Inflammatory macrophage treated with lipopolysaccharide for 4 hours (primary cell): Measurements from ENCODE around the gene WWP2.
"Not testable (repeated sequence)": the region's sequence is repeated elsewhere in the genome, so short reads cannot be mapped to it uniquely, and the experiment has no call there.

Experiments used
- DNase-seq: peaks from one replicate; pipeline ENCODE4 v3.0.0-alpha.2; 2020

Gene WWP2

GRCh38 chr16:69931631-69932030 is 169.5 kb downstream of the WWP2 start:
- DNase-seq: no peak

- DNase-seq: no peak
These were observed 170.1 kb downstream of the WWP2 start for GRCh38 chr16:69932228-69932627.

- DNase-seq: no peak
These were observed 170.7 kb downstream of the WWP2 start for GRCh38 chr16:69932691-69933392.

GRCh38 chr16:69934044-69934443 is 171.9 kb downstream of the WWP2 start:
- DNase-seq: no peak

GRCh38 chr16:69934751-69935150 is 172.6 kb downstream of the WWP2 start:
- no peak for DNase-seq

- DNase-seq: no peak
These were observed 173.2 kb downstream of the WWP2 start for GRCh38 chr16:69935278-69935711.

GRCh38 chr16:69935740-69936139 is 173.6 kb downstream of the WWP2 start:
- DNase-seq: no peak

- DNase-seq: no peak
These were observed 174.1 kb downstream of the WWP2 start for GRCh38 chr16:69936252-69936651.

- no peak for DNase-seq
These were observed 174.6 kb downstream of the WWP2 start for GRCh38 chr16:69936751-69937211.

- no peak for DNase-seq
These were observed 175.4 kb downstream of the WWP2 start for GRCh38 chr16:69937465-69937951.

GRCh38 chr16:69938981-69939820 is 177.1 kb downstream of the WWP2 start:
- no peak for DNase-seq

- DNase-seq: no peak
These were observed 177.9 kb downstream of the WWP2 start for GRCh38 chr16:69939821-69940585.

GRCh38 chr16:69940676-69941075 is 178.5 kb downstream of the WWP2 start:
- DNase-seq: no peak

- DNase-seq: no peak
These were observed 179.3 kb downstream of the WWP2 start for GRCh38 chr16:69941251-69942098.

GRCh38 chr16:69942099-69942491 is 180.0 kb downstream of the WWP2 start:
- DNase-seq: no peak

GRCh38 chr16:69942627-69943170 is 180.6 kb downstream of the WWP2 start:
- DNase-seq: no peak

- DNase-seq: not testable (repeated sequence)
These were observed 181.3 kb downstream of the WWP2 start for GRCh38 chr16:69943241-69944036.

GRCh38 chr16:69950411-69950810 is 188.3 kb downstream of the WWP2 start:
- DNase-seq: not testable (repeated sequence)

- not testable (repeated sequence) for DNase-seq
These were observed 189.0 kb downstream of the WWP2 start, which contains the start of gene CLEC18A for GRCh38 chr16:69951017-69951671. TSS of gene CLEC18A (plus strand) at chr16:69951334. CDS start at chr16:69951367, 33 bp downstream.

GRCh38 chr16:69951672-69952031 is 189.5 kb downstream of the WWP2 start:
- not testable (repeated sequence) for DNase-seq
